HL-60 (cell line): ENCODE measurements around the gene ACD.

Experiments used
- DNase-seq, 2 experiments: peaks; one replicate each; pipeline ENCODE4 v3.0.0-alpha.2; 2010 to 2020; ENCODE audit warnings: low read depth in 1 of 2, low spot score in 1 of 2
- H3K27ac ChIP-seq: fragments of 250-450 bp; sonication (Bioruptor Pico); replicated peaks from 2 replicates; pipeline ENCODE4 v1.5.1; 2020; ENCODE audit warnings: mild to moderate bottlenecking, moderate library complexity
- H3K27me3 ChIP-seq: fragments of 250-450 bp; sonication (Bioruptor Pico); 2 replicates; pipeline ENCODE4 v1.5.1; 2021; ENCODE audit warnings: mild to moderate bottlenecking, moderate library complexity; ENCODE audit not compliant: insufficient read depth, poor library complexity, severe bottlenecking
- H3K4me3 ChIP-seq: replicated peaks from 2 replicates; pipeline ENCODE4 v1.5.1; 2011; ENCODE audit warnings: mild to moderate bottlenecking, control low read depth, low read length; ENCODE audit not compliant: insufficient read depth
- CTCF ChIP-seq: IDR thresholded peaks from one replicate; pipeline ENCODE4 v1.5.1; 2011; ENCODE audit warnings: low read length, control low read depth, inconsistent platforms; ENCODE audit not compliant: insufficient read depth
- GABPA ChIP-seq: IDR thresholded peaks from 2 replicates; pipeline ENCODE4 v1.6.1; 2012; ENCODE audit warnings: low read depth
- POLR2AphosphoS5 ChIP-seq: IDR thresholded peaks from 2 replicates; pipeline ENCODE4 v1.6.1; 2012; ENCODE audit warnings: low read depth
- SPI1 ChIP-seq: IDR thresholded peaks from 2 replicates; pipeline ENCODE4 v1.6.1; 2012; ENCODE audit warnings: low read depth, mild to moderate bottlenecking, borderline replicate concordance
- TF ChIP-seq, protein P1 (sequence below): IDR thresholded peaks from 2 replicates; pipeline ENCODE4 v1.6.1; 2012; ENCODE audit warnings: low read depth; ENCODE audit not compliant: insufficient replicate concordance

ACD gene

GRCh38 chr16:67651847-67652246 is 8.2 kb downstream of the ACD start:
- Histone ChIP-seq H3K4me3 (no peak overlapping the region), H3K27me3 (no peaks in the 10 kb centered on the region), H3K27ac (no peak overlapping the region)
- TF ChIP-seq GABPA (no peak), POLR2AphosphoS5 (no peak), SPI1 (no peak), CTCF (no peak)
- TF ChIP-seq, protein P1, sequence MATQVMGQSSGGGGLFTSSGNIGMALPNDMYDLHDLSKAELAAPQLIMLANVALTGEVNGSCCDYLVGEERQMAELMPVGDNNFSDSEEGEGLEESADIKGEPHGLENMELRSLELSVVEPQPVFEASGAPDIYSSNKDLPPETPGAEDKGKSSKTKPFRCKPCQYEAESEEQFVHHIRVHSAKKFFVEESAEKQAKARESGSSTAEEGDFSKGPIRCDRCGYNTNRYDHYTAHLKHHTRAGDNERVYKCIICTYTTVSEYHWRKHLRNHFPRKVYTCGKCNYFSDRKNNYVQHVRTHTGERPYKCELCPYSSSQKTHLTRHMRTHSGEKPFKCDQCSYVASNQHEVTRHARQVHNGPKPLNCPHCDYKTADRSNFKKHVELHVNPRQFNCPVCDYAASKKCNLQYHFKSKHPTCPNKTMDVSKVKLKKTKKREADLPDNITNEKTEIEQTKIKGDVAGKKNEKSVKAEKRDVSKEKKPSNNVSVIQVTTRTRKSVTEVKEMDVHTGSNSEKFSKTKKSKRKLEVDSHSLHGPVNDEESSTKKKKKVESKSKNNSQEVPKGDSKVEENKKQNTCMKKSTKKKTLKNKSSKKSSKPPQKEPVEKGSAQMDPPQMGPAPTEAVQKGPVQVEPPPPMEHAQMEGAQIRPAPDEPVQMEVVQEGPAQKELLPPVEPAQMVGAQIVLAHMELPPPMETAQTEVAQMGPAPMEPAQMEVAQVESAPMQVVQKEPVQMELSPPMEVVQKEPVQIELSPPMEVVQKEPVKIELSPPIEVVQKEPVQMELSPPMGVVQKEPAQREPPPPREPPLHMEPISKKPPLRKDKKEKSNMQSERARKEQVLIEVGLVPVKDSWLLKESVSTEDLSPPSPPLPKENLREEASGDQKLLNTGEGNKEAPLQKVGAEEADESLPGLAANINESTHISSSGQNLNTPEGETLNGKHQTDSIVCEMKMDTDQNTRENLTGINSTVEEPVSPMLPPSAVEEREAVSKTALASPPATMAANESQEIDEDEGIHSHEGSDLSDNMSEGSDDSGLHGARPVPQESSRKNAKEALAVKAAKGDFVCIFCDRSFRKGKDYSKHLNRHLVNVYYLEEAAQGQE, result no peak
- no peak for DNase-seq

GRCh38 chr16:67651039-67651438 is 9.0 kb downstream of the ACD start:
- no peak for DNase-seq
- no peak overlapping the region for H3K27ac ChIP-seq
- no peaks in the 10 kb centered on the region for H3K27me3 ChIP-seq
- H3K4me3 ChIP-seq, result no peak overlapping the region
- TF ChIP-seq SPI1 (no peak), CTCF (no peak), GABPA (no peak), POLR2AphosphoS5 (no peak)
- TF ChIP-seq, protein P1, result no peak

DNA sequence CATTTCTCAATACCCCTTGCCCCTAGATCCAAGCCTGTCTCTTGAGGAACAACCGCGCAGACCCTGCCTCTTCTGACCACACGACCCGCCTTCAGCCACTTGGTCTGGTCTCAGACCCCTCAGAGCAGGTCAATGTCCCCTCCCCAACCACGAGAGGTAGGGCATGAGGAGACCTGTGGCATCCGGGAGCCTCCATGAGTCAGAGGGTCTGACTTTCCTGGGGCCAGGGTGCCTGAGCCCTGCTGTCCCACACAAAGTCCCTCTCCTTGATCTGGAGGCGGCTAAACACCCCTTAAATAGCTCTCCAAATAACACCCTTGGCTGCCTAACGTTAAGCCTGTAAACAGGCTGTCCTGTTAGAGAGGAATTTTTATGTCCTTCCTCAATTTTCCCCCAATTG is 10.0 kb downstream of the ACD start:
- TF ChIP-seq CTCF, result no peak
- TF ChIP-seq GABPA, result no peak
- TF ChIP-seq, protein P1, result no peak
- no peak for TF ChIP-seq POLR2AphosphoS5
- TF ChIP-seq SPI1, result no peak
- H3K27ac ChIP-seq, result no peak overlapping the region
- DNase-seq, result no peak
- H3K4me3 ChIP-seq, result no peak overlapping the region
- H3K27me3 ChIP-seq, result no peaks in the 10 kb centered on the region
